Ovary (tissue), 3 donors: Measurements from ENCODE around the gene ME3.

ENCODE experiments used
- POLR2A ChIP-seq: fragments of 450-650 bp; IDR thresholded peaks from one replicate; pipeline ENCODE4 v1.6.1; 2017; ENCODE audit warnings: antibody characterized with exemption, mild to moderate bottlenecking, moderate library complexity
- TF ChIP-seq, protein P1 (sequence below), 3 donors: fragments of 450-650 bp in 2 of 3; fragments of 200-600 bp in 1 of 3; IDR thresholded peaks; one replicate each; pipeline versions ENCODE4 v1.5.1 to v1.8.0; 2016 to 2022; ENCODE audit warnings: antibody characterized with exemption in 3 of 3, mild to moderate bottlenecking in 1 of 3
- donor health status: DM: no; HTN: no; CAD: no.

DNA sequence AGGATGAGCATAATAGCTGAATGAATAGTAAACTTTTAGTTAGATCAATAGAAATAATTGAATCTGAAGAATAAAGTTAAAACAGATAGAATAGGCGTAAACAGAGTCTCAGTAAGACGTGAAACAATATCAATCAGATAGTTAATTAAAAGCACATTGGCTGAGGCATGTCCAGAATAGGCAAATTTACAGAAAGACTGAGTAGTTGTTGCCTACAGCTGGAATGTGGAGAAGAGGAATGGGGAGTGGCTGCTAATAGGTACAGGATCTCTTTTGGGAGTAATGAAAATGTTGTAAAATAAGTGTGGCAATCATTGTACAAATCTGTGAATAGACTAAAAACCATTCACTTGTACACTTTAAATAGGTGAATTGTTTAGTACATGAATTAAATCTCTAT lies 36.3 kb upstream of the ME3 start:
- TF ChIP-seq, protein P1, sequence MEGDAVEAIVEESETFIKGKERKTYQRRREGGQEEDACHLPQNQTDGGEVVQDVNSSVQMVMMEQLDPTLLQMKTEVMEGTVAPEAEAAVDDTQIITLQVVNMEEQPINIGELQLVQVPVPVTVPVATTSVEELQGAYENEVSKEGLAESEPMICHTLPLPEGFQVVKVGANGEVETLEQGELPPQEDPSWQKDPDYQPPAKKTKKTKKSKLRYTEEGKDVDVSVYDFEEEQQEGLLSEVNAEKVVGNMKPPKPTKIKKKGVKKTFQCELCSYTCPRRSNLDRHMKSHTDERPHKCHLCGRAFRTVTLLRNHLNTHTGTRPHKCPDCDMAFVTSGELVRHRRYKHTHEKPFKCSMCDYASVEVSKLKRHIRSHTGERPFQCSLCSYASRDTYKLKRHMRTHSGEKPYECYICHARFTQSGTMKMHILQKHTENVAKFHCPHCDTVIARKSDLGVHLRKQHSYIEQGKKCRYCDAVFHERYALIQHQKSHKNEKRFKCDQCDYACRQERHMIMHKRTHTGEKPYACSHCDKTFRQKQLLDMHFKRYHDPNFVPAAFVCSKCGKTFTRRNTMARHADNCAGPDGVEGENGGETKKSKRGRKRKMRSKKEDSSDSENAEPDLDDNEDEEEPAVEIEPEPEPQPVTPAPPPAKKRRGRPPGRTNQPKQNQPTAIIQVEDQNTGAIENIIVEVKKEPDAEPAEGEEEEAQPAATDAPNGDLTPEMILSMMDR (IDR thresholded peaks at IDR 0.05): no peak
- TF ChIP-seq POLR2A: no peak
